Loucy (cell line): ENCODE data around the gene FOXP1.

ENCODE experiments used
- EZH2phosphoT487 ChIP-seq: fragments of 200-600 bp; IDR thresholded peaks from 2 replicates; pipeline ENCODE4 v1.6.1; 2018; ENCODE audit warnings: antibody characterized with exemption, mild to moderate bottlenecking, moderate library complexity, borderline replicate concordance
- TF ChIP-seq, protein P1 (sequence below): fragments of 200-600 bp; sonication (generic); conservative IDR thresholded peaks from 2 replicates; pipeline ENCODE4 v1.5.1; 2014; ENCODE audit warnings: mild to moderate bottlenecking, antibody characterized with exemption, low read length

- TF ChIP-seq, protein P1, sequence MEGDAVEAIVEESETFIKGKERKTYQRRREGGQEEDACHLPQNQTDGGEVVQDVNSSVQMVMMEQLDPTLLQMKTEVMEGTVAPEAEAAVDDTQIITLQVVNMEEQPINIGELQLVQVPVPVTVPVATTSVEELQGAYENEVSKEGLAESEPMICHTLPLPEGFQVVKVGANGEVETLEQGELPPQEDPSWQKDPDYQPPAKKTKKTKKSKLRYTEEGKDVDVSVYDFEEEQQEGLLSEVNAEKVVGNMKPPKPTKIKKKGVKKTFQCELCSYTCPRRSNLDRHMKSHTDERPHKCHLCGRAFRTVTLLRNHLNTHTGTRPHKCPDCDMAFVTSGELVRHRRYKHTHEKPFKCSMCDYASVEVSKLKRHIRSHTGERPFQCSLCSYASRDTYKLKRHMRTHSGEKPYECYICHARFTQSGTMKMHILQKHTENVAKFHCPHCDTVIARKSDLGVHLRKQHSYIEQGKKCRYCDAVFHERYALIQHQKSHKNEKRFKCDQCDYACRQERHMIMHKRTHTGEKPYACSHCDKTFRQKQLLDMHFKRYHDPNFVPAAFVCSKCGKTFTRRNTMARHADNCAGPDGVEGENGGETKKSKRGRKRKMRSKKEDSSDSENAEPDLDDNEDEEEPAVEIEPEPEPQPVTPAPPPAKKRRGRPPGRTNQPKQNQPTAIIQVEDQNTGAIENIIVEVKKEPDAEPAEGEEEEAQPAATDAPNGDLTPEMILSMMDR, result no peak
- no peak for TF ChIP-seq EZH2phosphoT487
Measured at GRCh38 chr3:71217640-71218222, 365.8 kb downstream of the FOXP1 start.
